ENCODE measurements around the gene NME2. TPM values are rescaled to one million over a fixed set of nuclear protein-coding genes. Genes with fewer than 3 reads are reported as not detected.

The NME2 gene
- total and polyA plus RNA-seq, 2 experiments from 2014 or later, result 393 to 585 TPM

GRCh38 chr17:51217946-51218345 lies 51.7 kb downstream of the NME2 start:
- no peak overlapping the region for H3K27ac ChIP-seq
- peaks cover 56% of the 10 kb centered on the region for H3K36me3 ChIP-seq

GRCh38 chr17:51221322-51221721 lies 55.1 kb downstream of the NME2 start:
- peaks cover 64% of the 10 kb centered on the region for H3K36me3 ChIP-seq

More at GRCh38 chr17:51217946-51218345, 51.7 kb downstream of the NME2 start:
- Histone ChIP-seq H3K27me3 (no peaks in the 10 kb centered on the region), H3K4me3 (no peak overlapping the region), H3K4me1 (ENCODE audit: low read depth) (no peaks in the 10 kb centered on the region), H3K9me3 (ENCODE audit: low read depth) (no peaks in the 10 kb centered on the region)
- no peak for TF ChIP-seq CTCF (IDR thresholded peaks at IDR 0.05; ENCODE audit: low read depth, low read length)
- DNase-seq (ENCODE audit: low read depth in 1 of 2, low spot score in 1 of 2), result no peak

More at GRCh38 chr17:51221322-51221721, 55.1 kb downstream of the NME2 start:
- no peaks in the 10 kb centered on the region for H3K4me1 ChIP-seq (ENCODE audit: low read depth)
- DNase-seq (ENCODE audit: low read depth in 1 of 2, low spot score in 1 of 2), result no peak
- no peak overlapping the region for H3K27ac ChIP-seq
- H3K9me3 ChIP-seq (ENCODE audit: low read depth), result no peaks in the 10 kb centered on the region
- no peak for TF ChIP-seq CTCF (IDR thresholded peaks at IDR 0.05; ENCODE audit: low read depth, low read length)
- no peaks in the 10 kb centered on the region for H3K27me3 ChIP-seq
- H3K4me3 ChIP-seq, result no peak overlapping the region

Other genes with a start within 250 kb of the NME2 start
- gene SPAG9, start 45.5 kb upstream of the NME2 start, total RNA-seq, result 24.5 and 66.2 TPM in 2 replicates
- 12.1 and 28.6 TPM in 2 replicates for gene SPAG9, start 45.5 kb upstream of the NME2 start, polyA plus RNA-seq
- gene NME1, start 12.9 kb upstream of the NME2 start, total RNA-seq, result 58.9 and 104 TPM in 2 replicates
- gene NME1, start 12.9 kb upstream of the NME2 start, polyA plus RNA-seq, result 115 and 194 TPM in 2 replicates
- gene MBTD1, start 93.6 kb downstream of the NME2 start, total RNA-seq, result 16.8 and 25.7 TPM in 2 replicates
- 5.9 and 6.4 TPM in 2 replicates for gene MBTD1, start 93.6 kb downstream of the NME2 start, polyA plus RNA-seq
- gene UTP18, start 94.1 kb downstream of the NME2 start, total RNA-seq, result 18.1 and 19.2 TPM in 2 replicates
- gene UTP18, start 94.1 kb downstream of the NME2 start, polyA plus RNA-seq, result 22.2 and 24.9 TPM in 2 replicates

Measured in cardiac muscle cell (in vitro differentiated cells and primary cell).